ENCODE results near the gene STX11.

DNA sequence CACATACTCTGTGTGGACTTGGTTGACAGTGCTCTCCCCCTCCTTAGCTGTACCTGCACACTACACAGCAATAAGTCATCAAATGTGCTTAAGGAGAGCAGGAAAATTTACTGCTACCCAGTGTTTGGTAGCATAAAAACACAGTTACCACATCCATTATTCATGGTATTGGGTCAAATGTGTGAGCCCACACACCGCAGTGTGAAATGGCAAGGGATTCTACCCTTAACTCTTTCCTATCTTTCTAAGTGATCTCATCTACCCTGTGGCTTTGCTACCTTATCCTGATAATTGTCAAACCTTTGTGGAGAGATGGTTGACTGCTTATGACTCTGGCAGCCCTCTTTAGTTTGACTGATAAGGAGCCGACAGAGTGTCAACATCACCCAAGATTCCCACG, 47.6 kb downstream of the STX11 start:
- TF ChIP-seq POLR2A (IDR thresholded peaks at IDR 0.05): no peak
- no peak for TF ChIP-seq CTCF (IDR thresholded peaks at IDR 0.05)
